HepG2 (cell line): ENCODE data around the gene MYBPC2. TPM values are rescaled to one million over a fixed set of nuclear protein-coding genes. Genes with fewer than 3 reads are reported as not detected.

ENCODE experiments used
- ARID2 ChIP-seq: sonication (generic); formaldehyde crosslinking; IDR thresholded peaks from 2 replicates; pipeline ENCODE4 v1.8.1; 2022; ENCODE audit warnings: mild to moderate bottlenecking, missing genetic modification reagents, borderline replicate concordance
- CAMTA2 ChIP-seq: sonication (generic); formaldehyde crosslinking; IDR thresholded peaks from 2 replicates; pipeline ENCODE4 v1.4.0; 2020; ENCODE audit warnings: mild to moderate bottlenecking, missing genetic modification reagents, borderline replicate concordance
- CEBPG ChIP-seq: IDR thresholded peaks from 2 replicates; pipeline ENCODE4 v1.6.1; 2016
- CERS6 ChIP-seq: sonication (generic); formaldehyde crosslinking; IDR thresholded peaks from 2 replicates; pipeline ENCODE4 v1.5.0; 2020; ENCODE audit warnings: missing genetic modification reagents
- ELF3 ChIP-seq: IDR thresholded peaks from 2 replicates; pipeline ENCODE4 v1.6.1; 2016; ENCODE audit warnings: missing genetic modification reagents, missing compliant biosample characterization
- ERF ChIP-seq: IDR thresholded peaks from 2 replicates; pipeline ENCODE4 v1.6.1; 2018; ENCODE audit warnings: missing biosample characterization, missing genetic modification reagents
- GRHL1 ChIP-seq: sonication (generic); formaldehyde crosslinking; conservative IDR thresholded peaks from 2 replicates; pipeline ENCODE4 v1.8.0; 2022; ENCODE audit warnings: missing genetic modification reagents
- HOXA7 ChIP-seq: sonication (generic); formaldehyde crosslinking; IDR thresholded peaks from 2 replicates; pipeline ENCODE4 v1.8.1; 2022; ENCODE audit warnings: mild to moderate bottlenecking, missing genetic modification reagents, moderate library complexity
- IKZF1 ChIP-seq: fragments of 450-650 bp; IDR thresholded peaks from 2 replicates; pipeline ENCODE4 v1.7.1; 2016
- MAF1 ChIP-seq: sonication (generic); formaldehyde crosslinking; IDR thresholded peaks from 2 replicates; pipeline ENCODE4 v1.5.0; 2020; ENCODE audit warnings: missing genetic modification reagents, borderline replicate concordance
- MEF2D ChIP-seq: sonication (generic); formaldehyde crosslinking; IDR thresholded peaks from 2 replicates; pipeline ENCODE4 v1.5.1; 2020; ENCODE audit warnings: mild to moderate bottlenecking, missing genetic modification reagents
- NFE2L2 ChIP-seq: fragments of 150-350 bp; IDR thresholded peaks from 2 replicates; pipeline ENCODE4 v1.6.1; 2014; ENCODE audit warnings: low read length
- PHB2 ChIP-seq: fragments of 450-650 bp; IDR thresholded peaks from 2 replicates; pipeline ENCODE4 v1.6.1; 2018; ENCODE audit not compliant: partially characterized antibody
- POLR2A ChIP-seq, 2 experiments: IDR thresholded peaks; 2 replicates each; pipeline ENCODE4 v1.6.1; 2011; ENCODE audit warnings: low read depth in 2 of 2, low read length in 2 of 2, mild to moderate bottlenecking in 1 of 2, moderate library complexity in 1 of 2; ENCODE audit not compliant: insufficient read depth in 1 of 2
- RAD21 ChIP-seq: fragments of 450-650 bp; formaldehyde crosslinking; IDR thresholded peaks from 2 replicates; pipeline ENCODE4 v1.5.0; 2020; ENCODE audit warnings: mild to moderate bottlenecking
- RFX1 ChIP-seq: fragments of 450-650 bp; IDR thresholded peaks from 2 replicates; pipeline ENCODE4 v1.6.1; 2017
- RFXAP ChIP-seq: sonication (generic); formaldehyde crosslinking; IDR thresholded peaks from 2 replicates; pipeline ENCODE4 v1.4.0; 2020; ENCODE audit warnings: missing genetic modification reagents, borderline replicate concordance
- SETDB1 ChIP-seq: sonication (generic); formaldehyde crosslinking; IDR thresholded peaks from 2 replicates; pipeline ENCODE4 v1.5.1; 2020; ENCODE audit warnings: missing genetic modification reagents, mild to moderate bottlenecking, borderline replicate concordance
- SMARCC2 ChIP-seq: fragments of 450-650 bp; IDR thresholded peaks from 2 replicates; pipeline ENCODE4 v1.6.1; 2017; ENCODE audit warnings: antibody characterized with exemption, mild to moderate bottlenecking
- STAG1 ChIP-seq: sonication (generic); formaldehyde crosslinking; IDR thresholded peaks from 2 replicates; pipeline ENCODE4 v1.4.0; 2020; ENCODE audit warnings: missing genetic modification reagents
- ZBTB14 ChIP-seq: sonication (generic); formaldehyde crosslinking; IDR thresholded peaks from 2 replicates; pipeline ENCODE4 v1.4.0; 2020; ENCODE audit warnings: missing genetic modification reagents
- ZBTB43 ChIP-seq: sonication (generic); formaldehyde crosslinking; conservative IDR thresholded peaks from 2 replicates; pipeline ENCODE4 v1.4.0; 2020; ENCODE audit warnings: missing genetic modification reagents
- ZNF24 ChIP-seq: fragments of 450-650 bp; IDR thresholded peaks from 2 replicates; pipeline ENCODE4 v1.6.1; 2017; ENCODE audit warnings: antibody characterized with exemption, mild to moderate bottlenecking
- ZNF274 ChIP-seq: sonication (generic); formaldehyde crosslinking; IDR thresholded peaks from 2 replicates; pipeline ENCODE4 v1.5.1; 2020; ENCODE audit warnings: mild to moderate bottlenecking, missing genetic modification reagents
- ZNF276 ChIP-seq: sonication (generic); formaldehyde crosslinking; IDR thresholded peaks from 2 replicates; pipeline ENCODE4 v1.4.0; 2020; ENCODE audit warnings: mild to moderate bottlenecking, low read depth, missing genetic modification reagents
- ZNF737 ChIP-seq: sonication (generic); formaldehyde crosslinking; IDR thresholded peaks from 2 replicates; pipeline ENCODE4 v1.5.0; 2020; ENCODE audit warnings: missing genetic modification reagents, mild to moderate bottlenecking, borderline replicate concordance
- polyA plus RNA-seq, 8 experiments: library from polyadenylated mRNA; depleted of rRNA in 3 of 8; stranded (reverse) in 7 of 8; unstranded in 1 of 8; fragments of >200 nt; fragmentation: Illumina TruSeq in 4 of 8; extraction: Trizol in 4 of 8; gene quantifications; 2 replicates each; pipeline versions ENCODE4 v1.2.1 to v1.2.3, GENCODE V29; 2011 to 2016; ENCODE audit warnings: low read depth in 4 of 8, missing spikeins in 1 of 8, mixed read lengths in 1 of 8; ENCODE audit not compliant: insufficient read depth in 1 of 8
- total RNA-seq, 5 experiments: library from RNA; depleted of rRNA; stranded (reverse); fragments of >200 nt; fragmentation: Illumina TruSeq; extraction: Trizol; gene quantifications; 2 replicates each; pipeline ENCODE4 v1.2.3, GENCODE V29; 2016; ENCODE audit warnings: low read depth in 1 of 5

Gene MYBPC2
- total and polyA plus RNA-seq, 2 of the 13 experiments (the other 11 are each of a cell fraction or from before 2014, with no cell fraction given) = not detected

GRCh38 chr19:50513746-50514345, 81.2 kb downstream of the MYBPC2 start, which contains the start of gene ASPDH (continued):
- no peak for TF ChIP-seq CERS6 (CRISPR knock-in tag)
- no peak for TF ChIP-seq CAMTA2 (CRISPR knock-in tag)
- no peak for TF ChIP-seq HOXA7
- no peak for TF ChIP-seq SETDB1
- no peak for TF ChIP-seq ARID2 (CRISPR knock-in tag)
- TF ChIP-seq ZNF276 (CRISPR knock-in tag) = no peak
- no peak for TF ChIP-seq NFE2L2
- no peak for TF ChIP-seq RFXAP (CRISPR knock-in tag)
- TF ChIP-seq ZNF24 = no peak
- no peak for TF ChIP-seq IKZF1
- TF ChIP-seq MAF1 = no peak
- no peak for TF ChIP-seq ZBTB14 (CRISPR knock-in tag)
- no peak for TF ChIP-seq PHB2
- TF ChIP-seq ERF (CRISPR knock-in tag) = no peak
- TF ChIP-seq CEBPG (CRISPR knock-in tag) = no peak
- no peak for TF ChIP-seq STAG1 (CRISPR knock-in tag)
- TF ChIP-seq POLR2A (IDR thresholded peaks at IDR 0.05; ENCODE audit: insufficient read depth in 1 of 2, low read depth in 2 of 2, low read length in 2 of 2) = peak; percentile 51 to 72; a peak in 3 of 4 replicates
- TF ChIP-seq RAD21 (CRISPR knock-in tag) = no peak
- no peak for TF ChIP-seq ZBTB43 (CRISPR knock-in tag)
- 0 out of 2 replicates have a peak, but pooled peaks have one; percentile 13 for TF ChIP-seq ELF3 (CRISPR knock-in tag)
- TF ChIP-seq ZNF274 (CRISPR knock-in tag) = no peak
- no peak for TF ChIP-seq MEF2D (CRISPR knock-in tag)
- no peak for TF ChIP-seq SMARCC2
- TF ChIP-seq GRHL1 = no peak
- TF ChIP-seq RFX1 = peak; percentile 50
- no peak for TF ChIP-seq ZNF737 (CRISPR knock-in tag)
